Panc1 (cell line): ENCODE data around the gene DZIP3. TPM values are rescaled to one million over a fixed set of nuclear protein-coding genes. Genes with fewer than 3 reads are reported as not detected.

Experiments used
- ATAC-seq: fragments of 200-7000 bp; cut with Tn5 transposase; 2 replicates; pipeline ENCODE4 v1.9.1; 2020; ENCODE audit warnings: mild to moderate bottlenecking, moderate library complexity
- BruUV-seq: library from RNA; stranded (reverse); fragments of 400-500 nt; replicated peaks from 2 replicates; lab custom pipeline; 2021; lab: Mats Ljungman, UMichigan
- CTCF ChIA-PET: fragments of 300-600 bp; sonication (Branson Sonifier 250); formaldehyde crosslinking; loops from one replicate; lab custom pipeline; 2022; ENCODE audit warnings: antibody characterized with exemption; lab: Charles Lee
- POLR2A ChIA-PET: fragments of 300-600 bp; sonication (Branson Sonifier 250); formaldehyde crosslinking; loops from one replicate; lab custom pipeline; 2022; ENCODE audit warnings: antibody characterized with exemption; lab: Charles Lee
- DNase-seq: peaks from one replicate; pipeline ENCODE4 v3.0.0-alpha.2; 2010; ENCODE audit warnings: low read depth, low spot score
- H3K27ac ChIP-seq: 2 replicates; pipeline ENCODE4 v1.5.1; 2011; ENCODE audit warnings: mild to moderate bottlenecking, low read length, inconsistent platforms
- H3K27me3 ChIP-seq: fragments of 200-500 bp; sonication (Bioruptor generic); 2 replicates; pipeline ENCODE4 v1.6.0; 2014; ENCODE audit warnings: low read length, inconsistent platforms; ENCODE audit not compliant: control insufficient read depth, insufficient read depth
- H3K36me3 ChIP-seq: fragments of 200-500 bp; sonication (Bioruptor generic); 2 replicates; pipeline ENCODE4 v1.5.1; 2014; ENCODE audit warnings: inconsistent platforms, mild to moderate bottlenecking, low read length, moderate library complexity; ENCODE audit not compliant: control insufficient read depth, insufficient read depth
- H3K4me1 ChIP-seq: 2 replicates; pipeline ENCODE4 v1.5.1; 2011; ENCODE audit warnings: inconsistent platforms, mild to moderate bottlenecking, low read length, moderate library complexity; ENCODE audit not compliant: control insufficient read depth, insufficient read depth
- H3K4me3 ChIP-seq, 2 experiments: 2 replicates each; pipeline ENCODE4 v1.5.1; 2011 to 2012; ENCODE audit warnings: low read depth in 2 of 2, low read length in 2 of 2, mild to moderate bottlenecking in 2 of 2, inconsistent platforms in 1 of 2, moderate library complexity in 1 of 2
- H3K9me3 ChIP-seq: fragments of 200-500 bp; sonication (Bioruptor generic); 2 replicates; pipeline ENCODE4 v1.5.1; 2014; ENCODE audit warnings: low read depth, mild to moderate bottlenecking, inconsistent platforms, low read length, moderate library complexity; ENCODE audit not compliant: control insufficient read depth, insufficient read depth
- CTCF ChIP-seq: fragments of 450-650 bp; IDR thresholded peaks from 2 replicates; pipeline ENCODE4 v1.5.1; 2017; ENCODE audit warnings: mild to moderate bottlenecking
- POLR2AphosphoS5 ChIP-seq: IDR thresholded peaks from 2 replicates; pipeline ENCODE4 v1.6.1; 2012; ENCODE audit warnings: mild to moderate bottlenecking, low read depth, low read length, moderate library complexity
- REST ChIP-seq, 2 experiments: IDR thresholded peaks; 2 replicates each; pipeline ENCODE4 v1.6.1; 2011 to 2012; ENCODE audit warnings: low read depth in 2 of 2, control low read depth in 1 of 2, low read length in 1 of 2, mild to moderate bottlenecking in 1 of 2, moderate library complexity in 1 of 2; ENCODE audit not compliant: insufficient read depth in 1 of 2
- SIN3A ChIP-seq: IDR thresholded peaks from 2 replicates; pipeline ENCODE4 v1.6.1; 2012; ENCODE audit warnings: low read depth, mild to moderate bottlenecking, low read length, moderate library complexity, borderline replicate concordance; ENCODE audit not compliant: insufficient read depth
- TCF7L2 ChIP-seq: IDR thresholded peaks from 2 replicates; pipeline ENCODE4 v1.6.1; 2011; ENCODE audit warnings: mild to moderate bottlenecking, low read depth, low read length, inconsistent platforms
- in situ Hi-C: cut with HindIII; loops from 2 replicates; pipeline ENCODE4 v1.10.0; 2016; ENCODE audit warnings: low sequenced_read_pairs, low pct_unique_long_range_greater_than_20kb
- intact Hi-C: fragments of 100-400 bp; cut with micrococcal nuclease; formaldehyde crosslinking; loops from one replicate; pipeline ENCODE4 v1.10.0; 2022; ENCODE audit not compliant: unreplicated experiment
- total RNA-seq: library from RNA; stranded (reverse); gene quantifications from one replicate; pipeline ENCODE4 v1.2.1, GENCODE V29; 2021; ENCODE audit not compliant: unreplicated experiment

Gene DZIP3
- total RNA-seq, 1 experiment from 2014 or later = 30.9 TPM

GRCh38 chr3:108722724-108723123 lies 133.2 kb downstream of the DZIP3 start:
- ChIA-PET POLR2A (no interaction called here), CTCF (no interaction called here)
- no peak overlapping the region for H3K27ac ChIP-seq
- ATAC-seq = no peak
- in situ Hi-C loops = no loop called here
- no peak for DNase-seq
- H3K27me3 ChIP-seq = peaks cover 7% of the 10 kb centered on the region; the same call in 1 of the 2 replicates
- intact Hi-C loops = no loop called here
- H3K9me3 ChIP-seq = no peaks in the 10 kb centered on the region
- no peaks in the 10 kb centered on the region for H3K4me1 ChIP-seq
- H3K4me3 ChIP-seq = no peak overlapping the region
- BruUV-seq = no TSS peak
- TF ChIP-seq REST (IDR thresholded peaks at IDR 0.05; ENCODE audit: insufficient read depth in 1 of 2, low read depth in 2 of 2, low read length in 1 of 2) (no peak), POLR2AphosphoS5 (no peak), TCF7L2 (no peak), SIN3A (no peak), CTCF (no peak)
- no peaks in the 10 kb centered on the region for H3K36me3 ChIP-seq

GRCh38 chr3:108724101-108724500 lies 134.6 kb downstream of the DZIP3 start:
- TF ChIP-seq POLR2AphosphoS5 = no peak
- no peak for TF ChIP-seq TCF7L2
- TF ChIP-seq CTCF = no peak
- TF ChIP-seq REST (IDR thresholded peaks at IDR 0.05; ENCODE audit: insufficient read depth in 1 of 2, low read depth in 2 of 2, low read length in 1 of 2) = no peak
- no peak for TF ChIP-seq SIN3A
- H3K27me3 ChIP-seq = peaks cover 2% of the 10 kb centered on the region; the same call in 1 of the 2 replicates
- intact Hi-C loops (no loop called here), in situ Hi-C loops (no loop called here)
- no peaks in the 10 kb centered on the region for H3K36me3 ChIP-seq
- H3K27ac ChIP-seq = no peak overlapping the region
- CTCF ChIA-PET = interaction anchor here (0.5 kb wide), 1 partner anchor 148 kb away, joined by 3 read pairs; no protein-coding TSS in a partner anchor
- H3K4me1 ChIP-seq = no peaks in the 10 kb centered on the region
- POLR2A ChIA-PET = no interaction called here
- no peak overlapping the region for H3K4me3 ChIP-seq
- BruUV-seq = no TSS peak
- ATAC-seq = no peak
- no peaks in the 10 kb centered on the region for H3K9me3 ChIP-seq
- no peak for DNase-seq
